Endothelial cell (in vitro differentiated cells): ENCODE data around the gene SLC26A9. TPM values are rescaled to one million over a fixed set of nuclear protein-coding genes. Genes with fewer than 3 reads are reported as not detected.

Experiments used
- DNase-seq: peaks from one replicate; pipeline ENCODE4 v3.0.0; 2021; ENCODE audit warnings: low spot score
- H3K27ac Mint-ChIP-seq: one replicate; pipeline ENCODE4 v1.8.0; 2021; ENCODE audit warnings: mixed read lengths, inconsistent platforms; ENCODE audit not compliant: unreplicated experiment
- H3K27me3 Mint-ChIP-seq: one replicate; pipeline ENCODE4 v1.8.0; 2021; ENCODE audit warnings: mild to moderate bottlenecking, moderate library complexity, mixed read lengths, inconsistent platforms; ENCODE audit not compliant: unreplicated experiment
- H3K36me3 Mint-ChIP-seq: one replicate; pipeline ENCODE4 v1.8.0; 2021; ENCODE audit warnings: mild to moderate bottlenecking, low read depth, mixed read lengths, inconsistent platforms; ENCODE audit not compliant: unreplicated experiment
- H3K4me1 Mint-ChIP-seq: one replicate; pipeline ENCODE4 v1.8.0; 2021; ENCODE audit warnings: mild to moderate bottlenecking, mixed read lengths, inconsistent platforms; ENCODE audit not compliant: unreplicated experiment
- H3K4me3 Mint-ChIP-seq: one replicate; pipeline ENCODE4 v1.8.0; 2021; ENCODE audit warnings: mild to moderate bottlenecking, mixed read lengths, inconsistent platforms; ENCODE audit not compliant: unreplicated experiment
- H3K9me3 Mint-ChIP-seq: one replicate; pipeline ENCODE4 v1.8.0; 2021; ENCODE audit warnings: mixed read lengths, inconsistent platforms; ENCODE audit not compliant: unreplicated experiment
- CTCF ChIP-seq: fragments of 200-600 bp; sonication (generic); IDR thresholded peaks from one replicate; pipeline ENCODE4 v1.5.0; 2021; ENCODE audit warnings: antibody characterized with exemption; ENCODE audit not compliant: unreplicated experiment
- total RNA-seq: library from RNA; stranded (reverse); fragmentation: NEBNext Ultra II Directional; extraction: Animal tissue kit (Norgen Biotek cat#: 25700); gene quantifications from one replicate; pipeline ENCODE4 v1.2.1, GENCODE V29; 2021; ENCODE audit not compliant: unreplicated experiment

SLC26A9 gene
- total RNA-seq, 1 donor from 2014 or later: not detected

DNA sequence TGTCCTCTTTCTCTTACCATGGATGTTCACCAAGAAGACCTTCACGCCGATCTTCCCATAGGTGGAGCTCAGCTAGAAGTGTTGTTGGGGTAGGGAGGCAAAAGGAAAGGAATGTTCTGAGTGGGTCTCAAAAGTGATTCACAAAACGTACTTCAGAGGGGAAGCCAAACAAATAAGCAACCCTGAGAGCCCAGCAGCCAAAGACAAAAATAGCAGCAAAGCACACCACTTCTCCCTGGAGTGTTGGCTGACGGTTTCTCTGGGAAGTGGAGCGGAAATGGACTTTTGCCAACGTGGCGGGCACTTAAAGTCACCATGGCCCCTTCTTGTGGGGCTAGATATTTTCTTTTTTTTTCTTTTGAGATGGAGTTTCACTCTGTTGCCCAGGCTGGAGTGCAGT is 23.1 kb downstream of the SLC26A9 start:
- Mint-ChIP-seq H3K4me3 (no peak overlapping the region), H3K27ac (no peak overlapping the region), H3K36me3 (no peaks in the 10 kb centered on the region), H3K4me1 (peaks cover 5% of the 10 kb centered on the region), H3K9me3 (no peaks in the 10 kb centered on the region), H3K27me3 (peaks cover 6% of the 10 kb centered on the region)
- no peak for TF ChIP-seq CTCF
- DNase-seq: no peak

- DNase-seq: peak; percentile 86
- H3K27ac Mint-ChIP-seq: no peak overlapping the region
- H3K4me3 Mint-ChIP-seq: no peak overlapping the region
- peaks cover 5% of the 10 kb centered on the region for H3K27me3 Mint-ChIP-seq
- peaks cover 3% of the 10 kb centered on the region for H3K4me1 Mint-ChIP-seq
- no peaks in the 10 kb centered on the region for H3K9me3 Mint-ChIP-seq
- H3K36me3 Mint-ChIP-seq: no peaks in the 10 kb centered on the region
- peak; percentile 86 for TF ChIP-seq CTCF
Measured at GRCh38 chr1:205918955-205919746, 24.1 kb downstream of the SLC26A9 start.

DNA sequence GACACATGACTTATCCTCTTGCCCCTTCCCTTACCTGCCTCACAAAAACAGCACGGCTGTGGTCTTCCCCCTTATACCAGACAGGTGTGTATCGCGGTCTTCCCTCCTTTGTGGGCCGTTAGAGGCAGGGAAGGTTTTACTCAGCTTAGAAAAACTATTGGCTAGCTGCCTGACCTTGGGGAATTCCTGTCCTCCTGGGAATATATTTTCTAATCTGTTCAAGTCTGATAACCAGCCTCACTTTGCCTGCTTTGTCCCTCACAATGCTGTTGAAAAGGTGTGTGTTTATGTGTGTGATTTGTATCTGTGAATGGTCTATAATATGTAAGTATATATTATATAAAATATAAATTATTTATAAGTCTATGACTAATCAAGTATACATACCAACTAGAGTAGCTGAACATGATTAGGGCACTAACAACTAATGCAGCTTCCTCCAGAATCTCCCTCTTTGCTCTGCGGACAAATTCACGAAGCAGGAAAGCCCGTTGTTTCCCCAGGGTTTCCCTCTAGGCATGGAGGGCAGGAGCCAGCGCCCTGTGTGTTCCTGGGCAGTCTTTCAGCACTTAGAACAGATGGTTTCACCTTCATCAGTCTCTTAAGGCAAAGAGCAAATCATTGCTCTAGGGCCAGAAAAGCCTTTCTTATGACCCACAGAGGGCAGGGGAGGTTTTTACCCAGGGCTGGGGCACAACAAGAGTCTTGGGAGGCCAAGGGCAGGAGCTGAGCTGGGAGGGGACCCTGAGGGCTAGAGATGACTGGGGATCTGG is 25.6 kb downstream of the SLC26A9 start:
- Mint-ChIP-seq H3K36me3 (no peaks in the 10 kb centered on the region), H3K9me3 (no peaks in the 10 kb centered on the region)

DNA sequence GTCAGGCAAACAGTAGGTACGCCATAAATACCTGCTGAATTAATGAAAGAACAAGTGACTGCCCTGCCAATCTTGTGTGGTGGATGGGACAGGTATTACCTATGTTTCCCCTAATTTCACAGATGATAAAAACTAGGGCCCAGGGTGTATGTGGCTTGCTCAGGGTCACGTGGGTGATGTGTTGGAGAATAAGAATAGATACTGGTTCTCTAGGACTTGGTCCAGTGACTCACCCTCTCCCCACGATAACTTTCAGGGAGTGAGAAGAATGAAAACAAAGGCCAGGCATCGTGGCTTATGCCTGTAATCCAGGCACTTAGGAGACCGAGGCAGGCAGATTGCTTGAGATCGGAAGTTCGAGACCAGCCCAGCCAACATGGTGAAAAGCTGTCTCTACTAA is 26.7 kb downstream of the SLC26A9 start:
- no peak for DNase-seq
- no peak for TF ChIP-seq CTCF
- H3K36me3 Mint-ChIP-seq: no peaks in the 10 kb centered on the region

More for the DNA sequence above, 25.6 kb downstream of the SLC26A9 start:
- no peak for DNase-seq
- Mint-ChIP-seq H3K4me3 (no peak overlapping the region), H3K4me1 (peaks cover 3% of the 10 kb centered on the region), H3K27ac (no peak overlapping the region), H3K27me3 (peaks cover 1% of the 10 kb centered on the region)
- no peak for TF ChIP-seq CTCF

More for the DNA sequence above, 26.7 kb downstream of the SLC26A9 start:
- Mint-ChIP-seq H3K4me3 (no peak overlapping the region), H3K4me1 (peaks cover 3% of the 10 kb centered on the region), H3K9me3 (no peaks in the 10 kb centered on the region), H3K27ac (no peak overlapping the region), H3K27me3 (peaks cover 1% of the 10 kb centered on the region)
